ENCODE data around the gene LLGL1.

Gene LLGL1

GRCh38 chr17:18225121-18225641 is at the start of gene LLGL1:
TSS of gene LLGL1 (plus strand) at chr17:18225635. CDS start at chr17:18225683, 48 bp downstream.
- FAIRE-seq, result peak; percentile 85

GRCh38 chr17:18176176-18176575 is 49.3 kb upstream of the LLGL1 start:
- DNase-seq (ENCODE audit: insufficient read length, low spot score) (no peak), FAIRE-seq (no peak)

More at GRCh38 chr17:18225121-18225641, at the start of gene LLGL1:
- peak; percentile 100 for DNase-seq (ENCODE audit: insufficient read length, low spot score)

- DNase-seq (ENCODE audit: insufficient read length, low spot score) (no peak), FAIRE-seq (no peak)
These were observed 48.3 kb upstream of the LLGL1 start for GRCh38 chr17:18177133-18177532.

GRCh38 chr17:18177722-18178121 is 47.7 kb upstream of the LLGL1 start:
- DNase-seq (ENCODE audit: insufficient read length, low spot score), result no peak
- FAIRE-seq, result no peak

GRCh38 chr17:18179196-18179595 is 46.2 kb upstream of the LLGL1 start:
- no peak for DNase-seq (ENCODE audit: insufficient read length, low spot score)
- no peak for FAIRE-seq

- DNase-seq (ENCODE audit: insufficient read length, low spot score) (no peak), FAIRE-seq (no peak)
These were observed 45.6 kb upstream of the LLGL1 start for GRCh38 chr17:18179804-18180203.

- DNase-seq (ENCODE audit: insufficient read length, low spot score) (no peak), FAIRE-seq (no peak)
These were observed 44.1 kb upstream of the LLGL1 start for GRCh38 chr17:18181358-18181757.

GRCh38 chr17:18182110-18182977 is 43.1 kb upstream of the LLGL1 start:
- DNase-seq (ENCODE audit: insufficient read length, low spot score) (no peak), FAIRE-seq (no peak)

GRCh38 chr17:18182978-18183333 is 42.5 kb upstream of the LLGL1 start:
- no peak for FAIRE-seq

GRCh38 chr17:18183334-18184142 is 41.9 kb upstream of the LLGL1 start, which contains the start of gene ALKBH5:
TSS of gene ALKBH5 (plus strand) at chr17:18183828. CDS start at chr17:18184244, 416 bp downstream.
- DNase-seq (ENCODE audit: insufficient read length, low spot score) (peak; percentile 93), FAIRE-seq (peak; percentile 95)

More at GRCh38 chr17:18182978-18183333, 42.5 kb upstream of the LLGL1 start:
- peak; percentile 75 for DNase-seq (ENCODE audit: insufficient read length, low spot score)

- DNase-seq (ENCODE audit: insufficient read length, low spot score), result no peak
- no peak for FAIRE-seq
These were observed 41.0 kb upstream of the LLGL1 start for GRCh38 chr17:18184143-18185031.

GRCh38 chr17:18185391-18185790 is 40.0 kb upstream of the LLGL1 start:
- no peak for DNase-seq (ENCODE audit: insufficient read length, low spot score)
- FAIRE-seq, result no peak

- peak; percentile 60 for FAIRE-seq
- DNase-seq (ENCODE audit: insufficient read length, low spot score), result no peak
These were observed 39.4 kb upstream of the LLGL1 start for GRCh38 chr17:18185832-18186626.

- FAIRE-seq (no peak), DNase-seq (ENCODE audit: insufficient read length, low spot score) (no peak)
These were observed 38.8 kb upstream of the LLGL1 start for GRCh38 chr17:18186627-18186982.

GRCh38 chr17:18187226-18187625 is 38.2 kb upstream of the LLGL1 start:
- no peak for DNase-seq (ENCODE audit: insufficient read length, low spot score)
- no peak for FAIRE-seq

GRCh38 chr17:18187821-18188761 is 37.3 kb upstream of the LLGL1 start:
- no peak for DNase-seq (ENCODE audit: insufficient read length, low spot score)

GRCh38 chr17:18190628-18191235 is 34.7 kb upstream of the LLGL1 start:
- no peak for FAIRE-seq

More at GRCh38 chr17:18187821-18188761, 37.3 kb upstream of the LLGL1 start:
- FAIRE-seq, result no peak

GRCh38 chr17:18191236-18191667 is 34.2 kb upstream of the LLGL1 start:
- no peak for FAIRE-seq
- no peak for DNase-seq (ENCODE audit: insufficient read length, low spot score)

More at GRCh38 chr17:18190628-18191235, 34.7 kb upstream of the LLGL1 start:
- DNase-seq (ENCODE audit: insufficient read length, low spot score), result no peak

Measured in GM19239 (cell line).